OCI-LY1 (cell line): Measurements from ENCODE around the gene AKT1S1.

Experiments used
- H2AFZ ChIP-seq: fragments of 200-600 bp; sonication (generic), shearing (Covaris generic); 2 replicates; pipeline ENCODE4 v1.6.0; 2014; ENCODE audit warnings: antibody characterized with exemption, mild to moderate bottlenecking, low read length
- H3F3A ChIP-seq: fragments of 200-600 bp; sonication (generic), shearing (Covaris generic); 2 replicates; pipeline ENCODE4 v1.6.0; 2014; ENCODE audit warnings: mild to moderate bottlenecking, antibody characterized with exemption, low read length, moderate library complexity; ENCODE audit not compliant: insufficient read depth
- H3K27ac ChIP-seq: fragments of 200-600 bp; sonication (generic); 2 replicates; pipeline ENCODE4 v1.5.1; 2014; ENCODE audit warnings: low read length, mixed run types, mild to moderate bottlenecking, low read depth; ENCODE audit not compliant: poor library complexity, severe bottlenecking
- H3K27me3 ChIP-seq: fragments of 200-600 bp; sonication (generic); 2 replicates; pipeline ENCODE4 v1.6.0; 2014; ENCODE audit warnings: antibody characterized with exemption, mild to moderate bottlenecking, low read length, moderate library complexity; ENCODE audit not compliant: insufficient read depth
- H3K36me3 ChIP-seq: fragments of 200-600 bp; sonication (generic); 2 replicates; pipeline ENCODE4 v1.6.1; 2014; ENCODE audit warnings: mild to moderate bottlenecking, antibody characterized with exemption, low read length, moderate library complexity, mixed read lengths; ENCODE audit not compliant: insufficient read depth
- H3K4me1 ChIP-seq: fragments of 200-600 bp; sonication (generic); 2 replicates; pipeline ENCODE4 v1.5.1; 2014; ENCODE audit warnings: mild to moderate bottlenecking, low read length, moderate library complexity; ENCODE audit not compliant: insufficient read depth, severe bottlenecking
- H3K4me2 ChIP-seq: fragments of 200-600 bp; sonication (generic), shearing (Covaris generic); 2 replicates; pipeline ENCODE4 v1.6.1; 2014; ENCODE audit warnings: low read length
- H3K4me3 ChIP-seq: fragments of 200-600 bp; sonication (generic); 2 replicates; pipeline ENCODE4 v1.5.1; 2014; ENCODE audit warnings: low read length, low read depth, mild to moderate bottlenecking, mixed read lengths; ENCODE audit not compliant: poor library complexity, severe bottlenecking
- H3K79me2 ChIP-seq: fragments of 200-600 bp; shearing (Covaris generic); 2 replicates; pipeline ENCODE4 v1.6.1; 2016; ENCODE audit warnings: mixed run types, low read length, mixed read lengths; ENCODE audit not compliant: insufficient read depth
- H3K9ac ChIP-seq: fragments of 200-600 bp; sonication (generic), shearing (Covaris generic); 2 replicates; pipeline ENCODE4 v1.6.1; 2014; ENCODE audit warnings: mild to moderate bottlenecking, low read length, mixed read lengths
- H3K9me2 ChIP-seq: fragments of 200-600 bp; sonication (generic), shearing (Covaris generic); 2 replicates; pipeline ENCODE4 v1.6.1; 2014; ENCODE audit warnings: low read depth, mild to moderate bottlenecking, low read length, mixed read lengths
- H3K9me3 ChIP-seq: fragments of 200-600 bp; shearing (Covaris generic); 2 replicates; pipeline ENCODE4 v1.6.1; 2014; ENCODE audit warnings: low read length, mixed read lengths
- H4K20me1 ChIP-seq: fragments of 200-600 bp; sonication (generic), shearing (Covaris generic); 2 replicates; pipeline ENCODE4 v1.6.0; 2016; ENCODE audit warnings: mild to moderate bottlenecking, low read length; ENCODE audit not compliant: insufficient read depth
- CTCF ChIP-seq: fragments of 200-600 bp; sonication (generic), shearing (Covaris generic); IDR thresholded peaks from 2 replicates; pipeline ENCODE4 v1.5.1; 2017; ENCODE audit warnings: mild to moderate bottlenecking, antibody characterized with exemption, low read length, moderate library complexity, mixed read lengths
- EZH2 ChIP-seq: fragments of 200-600 bp; sonication (generic), shearing (Covaris generic); IDR thresholded peaks from 2 replicates; pipeline ENCODE4 v1.8.0; 2017; ENCODE audit warnings: borderline replicate concordance, mixed run types, mild to moderate bottlenecking, antibody characterized with exemption, low read length, moderate library complexity, mixed read lengths

AKT1S1 gene

GRCh38 chr19:49871349-49871985 is 5.7 kb downstream of the AKT1S1 start:
- no peaks in the 10 kb centered on the region for H3K9me3 ChIP-seq
- no peaks in the 10 kb centered on the region for H3K9me2 ChIP-seq
- H3K4me3 ChIP-seq, result no peak overlapping the region
- TF ChIP-seq EZH2 (no peak), CTCF (no peak)
- peaks cover 11% of the 10 kb centered on the region for H3K79me2 ChIP-seq
- no peaks in the 10 kb centered on the region for H3K27me3 ChIP-seq
- H2AFZ ChIP-seq, result no peak overlapping the region
- peak overlapping the region; percentile 10 for H3K27ac ChIP-seq
- H3K9ac ChIP-seq, result no peak overlapping the region
- H3K4me1 ChIP-seq, result peaks cover 41% of the 10 kb centered on the region
- H4K20me1 ChIP-seq, result no peaks in the 10 kb centered on the region
- no peaks in the 10 kb centered on the region for H3F3A ChIP-seq
- H3K36me3 ChIP-seq, result peaks cover 16% of the 10 kb centered on the region
- no peak overlapping the region for H3K4me2 ChIP-seq

GRCh38 chr19:49870309-49870901 is 6.8 kb downstream of the AKT1S1 start:
- H3K4me2 ChIP-seq, result peak overlapping the region; percentile 55
- H3K27me3 ChIP-seq, result no peaks in the 10 kb centered on the region
- H3K4me3 ChIP-seq, result peak overlapping the region; percentile 53
- H3K36me3 ChIP-seq, result peaks cover 16% of the 10 kb centered on the region
- peak overlapping the region; percentile 79 for H3K27ac ChIP-seq
- no peaks in the 10 kb centered on the region for H3K9me2 ChIP-seq
- peak overlapping the region; percentile 51 for H3K9ac ChIP-seq
- peaks cover 46% of the 10 kb centered on the region for H3K4me1 ChIP-seq
- H3K9me3 ChIP-seq, result no peaks in the 10 kb centered on the region
- no peaks in the 10 kb centered on the region for H3F3A ChIP-seq
- H3K79me2 ChIP-seq, result peaks cover 11% of the 10 kb centered on the region
- TF ChIP-seq CTCF, result no peak
- TF ChIP-seq EZH2, result no peak
- no peaks in the 10 kb centered on the region for H4K20me1 ChIP-seq
- no peak overlapping the region for H2AFZ ChIP-seq

GRCh38 chr19:49869484-49870308 is 7.5 kb downstream of the AKT1S1 start:
- H3K4me2 ChIP-seq, result peak overlapping the region; percentile 55
- H3K4me1 ChIP-seq, result peaks cover 40% of the 10 kb centered on the region
- no peak for TF ChIP-seq EZH2
- no peak for TF ChIP-seq CTCF
- no peaks in the 10 kb centered on the region for H4K20me1 ChIP-seq
- peaks cover 20% of the 10 kb centered on the region for H3K36me3 ChIP-seq
- H3K9me2 ChIP-seq, result no peaks in the 10 kb centered on the region
- H3K79me2 ChIP-seq, result peaks cover 8% of the 10 kb centered on the region; the same call in 1 of the 2 replicates
- H2AFZ ChIP-seq, result no peak overlapping the region
- H3F3A ChIP-seq, result no peaks in the 10 kb centered on the region
- H3K4me3 ChIP-seq, result peak overlapping the region; percentile 53
- H3K27me3 ChIP-seq, result no peaks in the 10 kb centered on the region
- H3K27ac ChIP-seq, result peak overlapping the region; percentile 79
- H3K9ac ChIP-seq, result peak overlapping the region; percentile 51
- no peaks in the 10 kb centered on the region for H3K9me3 ChIP-seq
